ENCODE measurements around the gene ATG3.
"Not testable (repeated sequence)": the region's sequence is repeated elsewhere in the genome, so short reads cannot be mapped to it uniquely, and the experiment has no call there.

Gene ATG3

DNA sequence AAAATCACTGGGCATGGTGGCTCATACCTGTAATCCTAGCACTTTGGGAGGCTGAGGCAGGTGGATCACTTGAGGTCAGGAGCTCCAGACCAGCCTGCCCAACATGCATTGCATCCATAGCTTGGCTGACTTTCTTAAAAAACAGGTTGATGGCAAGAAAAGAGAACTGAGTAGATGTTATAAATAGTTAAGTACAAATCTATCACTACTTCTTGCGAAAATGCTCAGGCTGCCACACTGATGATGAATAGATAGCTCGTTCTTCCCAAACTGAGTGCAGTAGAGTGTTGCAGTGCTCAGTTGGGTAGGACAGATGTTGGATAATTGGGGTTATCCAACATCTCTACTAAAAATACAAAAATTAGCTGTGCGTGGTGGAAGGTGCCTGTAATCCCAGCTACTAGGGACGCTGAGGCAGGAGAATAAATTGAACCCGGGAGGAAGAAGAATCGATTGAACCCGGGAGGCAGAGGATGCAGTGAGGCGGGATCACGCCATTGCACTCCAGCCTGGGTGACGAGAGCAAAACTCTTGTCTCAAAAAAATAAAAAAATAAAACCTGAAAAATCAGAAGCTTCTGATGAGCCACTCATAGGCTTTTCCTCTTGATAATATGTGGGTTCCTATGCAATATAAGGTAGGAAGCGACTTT lies 63.7 kb downstream of the ATG3 start:
- DNase-seq, result no peak

DNA sequence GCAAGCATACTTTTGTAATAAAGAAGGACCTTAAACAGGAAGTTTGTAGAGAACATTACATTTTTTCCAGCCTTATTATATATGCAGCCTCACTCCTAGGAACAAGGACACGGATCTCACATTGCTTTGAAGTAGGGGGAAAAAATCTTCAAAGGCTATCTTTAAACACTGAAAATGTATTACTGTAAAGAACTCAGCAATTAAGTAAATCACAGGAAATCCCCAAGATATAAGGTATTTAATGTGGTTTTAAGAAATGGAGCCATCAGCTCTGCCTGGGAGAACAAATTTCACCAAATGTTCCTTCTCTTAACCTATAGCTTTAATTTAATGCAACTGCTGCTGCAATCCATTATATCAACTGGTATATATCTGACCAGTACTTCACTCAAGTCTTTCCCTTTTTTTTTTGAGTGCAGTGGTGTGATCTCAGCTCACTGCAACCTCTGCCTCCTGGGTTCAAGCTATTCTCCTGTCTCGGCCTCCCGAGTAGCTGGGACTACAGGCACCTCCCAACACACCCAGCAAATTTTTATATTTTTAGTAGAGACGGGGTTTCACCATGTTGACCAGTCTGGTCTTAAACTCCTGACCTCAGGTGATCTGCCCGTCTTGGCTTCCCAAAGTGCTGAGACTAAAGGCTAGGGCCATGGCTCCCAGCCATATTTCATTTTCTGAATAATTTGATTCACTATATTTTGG lies 65.2 kb downstream of the ATG3 start:
- DNase-seq, result no peak

DNA sequence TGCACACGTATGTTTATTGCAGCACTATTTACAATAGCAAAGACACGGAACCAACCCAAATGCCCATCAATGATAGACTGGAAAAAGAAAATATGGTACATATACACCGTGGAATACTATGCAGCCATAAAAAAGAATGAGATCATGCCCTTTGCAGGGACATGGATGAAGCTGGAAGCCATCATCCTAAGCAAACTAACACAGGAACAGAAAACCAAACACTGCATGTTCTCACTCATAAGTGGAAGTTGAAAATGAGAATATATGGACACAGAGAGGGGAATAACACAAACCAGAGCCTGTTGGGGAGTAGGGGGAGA lies 67.4 kb downstream of the ATG3 start:
- not testable (repeated sequence) for DNase-seq

DNA sequence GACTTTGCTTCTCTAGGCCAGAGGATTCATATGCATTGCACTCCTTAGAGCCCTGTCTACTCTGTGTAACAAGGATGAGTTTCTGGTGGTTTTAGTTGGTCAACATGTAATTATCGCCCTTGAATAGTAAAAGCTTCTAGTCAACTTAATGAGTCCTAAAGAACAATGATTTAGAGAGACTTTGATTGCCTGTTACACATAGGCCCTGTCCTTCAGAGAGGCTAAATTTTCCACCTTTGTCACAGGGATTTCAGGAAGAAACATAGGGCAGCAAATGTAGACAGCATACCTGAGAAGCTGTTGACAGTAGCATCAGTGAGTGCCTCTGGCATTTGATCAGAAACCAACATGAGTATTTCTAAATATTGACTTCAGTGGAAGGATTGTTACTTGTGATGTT lies 69.6 kb downstream of the ATG3 start:
- DNase-seq, result no peak

DNA sequence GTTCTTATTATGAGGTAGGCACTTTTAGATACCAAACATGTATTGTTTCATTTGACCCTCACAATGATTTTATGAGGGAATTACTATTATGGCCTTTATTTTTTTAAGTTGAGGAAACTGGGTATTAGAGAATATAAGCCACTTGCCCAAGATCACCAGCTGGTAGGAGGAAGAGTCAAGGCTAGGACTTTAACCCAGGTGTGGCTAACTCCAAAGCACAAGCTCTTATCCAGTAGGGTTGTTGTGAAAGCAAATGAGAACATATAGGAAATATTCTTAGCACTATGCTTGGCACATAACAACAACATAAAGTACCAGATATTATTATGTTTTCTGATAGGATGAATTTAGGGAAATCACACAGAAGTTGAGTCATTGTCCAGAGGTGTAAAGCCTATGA lies 70.4 kb downstream of the ATG3 start:
- DNase-seq, result no peak

DNA sequence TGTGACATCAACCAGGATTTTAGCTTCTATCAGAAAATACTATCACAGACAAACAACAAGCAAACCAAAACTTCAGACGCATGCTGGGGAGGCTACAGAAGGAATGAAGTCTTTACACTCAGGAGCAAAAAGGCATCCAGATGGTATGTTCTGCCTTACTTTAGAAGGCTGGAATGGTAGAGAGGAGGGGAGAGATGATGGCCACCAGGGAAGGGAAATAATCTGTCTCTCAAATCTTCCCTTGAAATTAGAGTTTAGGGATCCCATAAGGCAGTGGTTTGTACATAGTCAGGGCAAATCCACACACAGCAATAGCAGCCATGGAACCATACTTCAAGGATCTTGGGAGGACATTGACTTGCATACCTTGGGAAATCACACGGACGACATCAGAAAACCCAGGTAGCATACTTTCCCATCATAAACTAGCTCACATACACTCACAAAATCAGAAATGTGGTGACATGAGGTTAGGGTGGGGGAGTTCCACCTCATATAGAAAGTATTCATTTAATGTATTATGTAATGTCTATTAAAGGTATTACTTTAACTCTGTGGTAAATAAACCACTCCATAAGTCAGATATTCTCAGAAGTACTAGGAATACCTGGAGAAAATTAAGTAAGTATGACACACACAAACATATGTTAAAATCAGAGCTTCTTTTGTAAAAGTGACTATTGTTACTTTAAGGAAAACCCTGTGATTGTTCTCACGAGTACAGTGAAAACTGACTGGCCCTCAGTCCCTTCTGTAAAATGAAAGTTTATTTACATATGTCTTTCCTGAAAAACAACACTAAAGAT lies 71.9 kb downstream of the ATG3 start:
- DNase-seq, result no peak

DNA sequence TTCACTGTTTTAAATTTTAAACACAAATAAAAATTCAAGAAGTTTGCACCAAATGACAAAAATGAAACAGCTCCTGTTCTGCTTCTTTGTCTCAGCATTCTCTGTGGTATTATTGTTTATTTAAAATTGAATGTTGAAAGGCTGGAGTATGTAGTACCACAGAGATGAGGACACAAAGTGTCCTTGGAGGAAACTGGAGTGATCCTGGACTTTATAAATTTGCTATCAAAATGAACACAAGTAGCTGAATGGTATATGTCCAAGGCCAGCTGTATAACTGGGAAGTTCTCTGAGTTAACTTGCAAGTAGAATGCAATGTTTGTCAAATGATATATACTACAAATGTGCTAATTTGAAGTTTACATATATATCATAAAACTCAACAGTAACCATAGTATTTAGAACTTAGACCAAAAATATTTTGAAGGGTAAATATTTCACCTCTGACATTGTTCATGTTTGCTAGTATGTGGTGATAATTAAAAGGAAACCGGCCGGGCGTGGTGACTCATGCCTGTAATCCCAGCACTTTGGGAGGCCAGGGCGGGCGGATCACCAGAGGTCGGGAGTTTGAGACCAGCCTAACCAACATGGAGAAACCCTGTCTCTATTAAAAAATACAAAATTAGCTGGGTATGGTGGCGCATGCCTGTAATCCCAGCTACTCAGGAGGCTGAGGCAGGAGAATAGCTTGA lies 74.8 kb downstream of the ATG3 start:
- no peak for DNase-seq

DNA sequence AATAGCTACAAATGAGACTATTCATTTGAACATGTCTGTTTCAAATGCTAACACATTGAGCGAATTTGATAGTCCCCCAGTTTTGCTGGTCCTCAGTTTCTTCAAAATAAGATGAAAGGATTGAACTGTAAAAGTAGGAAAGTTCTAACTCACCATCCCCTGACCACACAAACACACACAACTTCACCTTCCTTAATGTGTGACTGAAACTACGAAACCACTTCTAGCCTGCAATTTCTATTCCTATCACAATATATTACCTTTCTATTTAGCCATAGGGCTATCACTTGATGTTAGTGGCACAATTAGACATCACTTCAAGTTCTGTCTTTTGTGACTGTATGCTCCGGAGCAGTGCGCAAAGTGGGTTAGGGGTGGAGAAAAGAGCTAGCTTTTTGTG lies 77.4 kb downstream of the ATG3 start:
- no peak for DNase-seq

DNA sequence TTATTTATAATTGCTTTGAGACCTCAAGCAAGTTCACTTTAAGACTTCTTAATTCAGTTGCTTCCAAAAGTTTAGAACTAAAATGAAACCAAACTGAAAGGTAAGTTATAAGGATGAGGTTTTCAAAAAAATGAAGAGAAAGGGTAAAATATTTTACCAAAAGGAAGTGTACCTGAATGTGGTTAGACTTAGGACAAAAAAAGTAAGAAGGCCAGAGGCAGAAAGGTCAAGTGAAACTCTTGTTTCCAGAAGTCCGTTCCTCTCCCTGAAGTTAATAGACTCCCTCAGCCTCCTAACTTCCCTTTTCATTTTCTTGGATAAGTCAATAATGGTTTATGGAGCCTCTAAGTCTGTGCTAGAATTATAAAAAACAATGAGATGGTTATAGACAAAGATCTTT lies 79.1 kb downstream of the ATG3 start:
- DNase-seq, result no peak
